ENCODE data around the gene ACACB. TPM values are rescaled to one million over a fixed set of nuclear protein-coding genes. Genes with fewer than 3 reads are reported as not detected.
"Not testable (repeated sequence)": the region's sequence is repeated elsewhere in the genome, so short reads cannot be mapped to it uniquely, and the experiment has no call there.

ACACB gene
- total RNA-seq, 1 donor from 2014 or later, result 15.4 TPM

GRCh38 chr12:109169262-109169661 is 52.9 kb downstream of the ACACB start:
- Mint-ChIP-seq H3K9me3 (peaks cover 9% of the 10 kb centered on the region), H3K27ac (no peak overlapping the region), H3K4me3 (no peak overlapping the region), H3K36me3 (peaks cover 33% of the 10 kb centered on the region), H3K4me1 (no peaks in the 10 kb centered on the region), H3K27me3 (ENCODE audit: low read depth) (no peaks in the 10 kb centered on the region)
- TF ChIP-seq CTCF (IDR thresholded peaks at IDR 0.05; ENCODE audit: unreplicated experiment), result no peak
- DNase-seq (ENCODE audit: low spot score in 2 of 2, unreplicated experiment in 2 of 2), result no peak

- H3K4me3 Mint-ChIP-seq, result no peak overlapping the region
- H3K27me3 Mint-ChIP-seq (ENCODE audit: low read depth), result no peaks in the 10 kb centered on the region
- no peak overlapping the region for H3K27ac Mint-ChIP-seq
- H3K4me1 Mint-ChIP-seq, result no peaks in the 10 kb centered on the region
- TF ChIP-seq CTCF (IDR thresholded peaks at IDR 0.05; ENCODE audit: unreplicated experiment), result no peak
- H3K9me3 Mint-ChIP-seq, result peaks cover 9% of the 10 kb centered on the region
- no peak for DNase-seq (ENCODE audit: low spot score in 2 of 2, unreplicated experiment in 2 of 2)
- peaks cover 33% of the 10 kb centered on the region for H3K36me3 Mint-ChIP-seq
Measured at GRCh38 chr12:109169686-109170085, 53.3 kb downstream of the ACACB start.

GRCh38 chr12:109170324-109170723 is 53.9 kb downstream of the ACACB start:
- Mint-ChIP-seq H3K4me3 (no peak overlapping the region), H3K4me1 (no peaks in the 10 kb centered on the region), H3K27ac (no peak overlapping the region), H3K36me3 (peaks cover 33% of the 10 kb centered on the region), H3K9me3 (peaks cover 9% of the 10 kb centered on the region), H3K27me3 (ENCODE audit: low read depth) (no peaks in the 10 kb centered on the region)
- no peak for TF ChIP-seq CTCF (IDR thresholded peaks at IDR 0.05; ENCODE audit: unreplicated experiment)
- no peak for DNase-seq (ENCODE audit: low spot score in 2 of 2, unreplicated experiment in 2 of 2)

- H3K27me3 Mint-ChIP-seq (ENCODE audit: low read depth); H3K4me3 Mint-ChIP-seq; H3K9me3 Mint-ChIP-seq; H3K4me1 Mint-ChIP-seq; H3K27ac Mint-ChIP-seq; DNase-seq (ENCODE audit: low spot score in 2 of 2, unreplicated experiment in 2 of 2): not testable (repeated sequence)
- H3K36me3 Mint-ChIP-seq, result peaks cover 45% of the 10 kb centered on the region
Measured at GRCh38 chr12:109172787-109173186, 56.4 kb downstream of the ACACB start.

GRCh38 chr12:109173443-109174240 is 57.3 kb downstream of the ACACB start:
- Mint-ChIP-seq H3K27me3 (ENCODE audit: low read depth) (no peaks in the 10 kb centered on the region), H3K4me3 (no peak overlapping the region), H3K36me3 (peaks cover 50% of the 10 kb centered on the region), H3K4me1 (no peaks in the 10 kb centered on the region), H3K9me3 (peaks cover 14% of the 10 kb centered on the region), H3K27ac (no peak overlapping the region)
- no peak for TF ChIP-seq CTCF (IDR thresholded peaks at IDR 0.05; ENCODE audit: unreplicated experiment)
- DNase-seq (ENCODE audit: low spot score in 2 of 2, unreplicated experiment in 2 of 2), result no peak

GRCh38 chr12:109174468-109174867 is 58.1 kb downstream of the ACACB start:
- peaks cover 15% of the 10 kb centered on the region for H3K9me3 Mint-ChIP-seq
- no peaks in the 10 kb centered on the region for H3K27me3 Mint-ChIP-seq (ENCODE audit: low read depth)
- TF ChIP-seq CTCF (IDR thresholded peaks at IDR 0.05; ENCODE audit: unreplicated experiment), result no peak
- DNase-seq (ENCODE audit: low spot score in 2 of 2, unreplicated experiment in 2 of 2), result no peak
- no peak overlapping the region for H3K27ac Mint-ChIP-seq
- peaks cover 56% of the 10 kb centered on the region for H3K36me3 Mint-ChIP-seq
- H3K4me3 Mint-ChIP-seq, result no peak overlapping the region
- no peaks in the 10 kb centered on the region for H3K4me1 Mint-ChIP-seq

All from mesothelial cell of epicardium (in vitro differentiated cells).